H1 (cell line): ENCODE data around the gene TSPAN9.

ENCODE experiments used
- ATF2 ChIP-seq: IDR thresholded peaks from 2 replicates; pipeline ENCODE4 v1.6.1; 2012; ENCODE audit warnings: low read length, inconsistent platforms
- CEBPB ChIP-seq: IDR thresholded peaks from 2 replicates; pipeline ENCODE4 v1.6.1; 2012; ENCODE audit warnings: low read depth, low read length
- CTCF ChIP-seq, 3 experiments: IDR thresholded peaks; 1 replicate in 2 of 3; 2 replicates in 1 of 3; pipeline versions ENCODE4 v1.5.1 to v1.6.1; 2011; ENCODE audit warnings: low read length in 3 of 3, mild to moderate bottlenecking in 3 of 3, inconsistent platforms in 2 of 3, low read depth in 1 of 3, moderate library complexity in 1 of 3; ENCODE audit not compliant: insufficient read depth in 1 of 3; ENCODE audit errors: control extremely low read depth in 1 of 3
- EP300 ChIP-seq, 2 experiments: IDR thresholded peaks; 1 replicate in 1 of 2; 2 replicates in 1 of 2; pipeline ENCODE4 v1.6.1; 2011 to 2012; ENCODE audit warnings: low read depth in 2 of 2, low read length in 2 of 2, mild to moderate bottlenecking in 2 of 2, borderline replicate concordance in 1 of 2, inconsistent platforms in 1 of 2, moderate library complexity in 1 of 2
- EZH2 ChIP-seq: fragments of 200-600 bp; sonication (generic); IDR thresholded peaks from 2 replicates; pipeline ENCODE4 v1.7.1; 2012; ENCODE audit warnings: low read depth, mild to moderate bottlenecking, moderate library complexity, low read length, inconsistent platforms; ENCODE audit not compliant: severe bottlenecking
- GABPA ChIP-seq: IDR thresholded peaks from 2 replicates; pipeline ENCODE4 v1.6.1; 2011; ENCODE audit warnings: mild to moderate bottlenecking, low read length, moderate library complexity, borderline replicate concordance; ENCODE audit not compliant: insufficient read depth
- JUN ChIP-seq: IDR thresholded peaks from 2 replicates; pipeline ENCODE4 v1.6.1; 2011; ENCODE audit warnings: low read depth, mild to moderate bottlenecking, improper control_type of control experiment, low read length
- POLR2AphosphoS5 ChIP-seq: IDR thresholded peaks from 2 replicates; pipeline ENCODE4 v1.6.1; 2011; ENCODE audit warnings: low read depth, low read length
- RBBP5 ChIP-seq: IDR thresholded peaks from 2 replicates; pipeline ENCODE4 v1.7.1; 2012; ENCODE audit warnings: low read depth, mild to moderate bottlenecking, inconsistent platforms, low read length, moderate library complexity, borderline replicate concordance
- RXRA ChIP-seq: IDR thresholded peaks from 2 replicates; pipeline ENCODE4 v1.6.1; 2011; ENCODE audit warnings: low read depth, mild to moderate bottlenecking, low read length, moderate library complexity; ENCODE audit not compliant: insufficient read depth
- SIX5 ChIP-seq: IDR thresholded peaks from 2 replicates; pipeline ENCODE4 v1.6.1; 2011; ENCODE audit warnings: mild to moderate bottlenecking, low read depth, low read length
- SP1 ChIP-seq: IDR thresholded peaks from 2 replicates; pipeline ENCODE4 v1.6.1; 2011; ENCODE audit warnings: low read depth, low read length
- TAF1 ChIP-seq: IDR thresholded peaks from 2 replicates; pipeline ENCODE4 v1.6.1; 2011; ENCODE audit warnings: mild to moderate bottlenecking, low read depth, low read length

- no peak for TF ChIP-seq GABPA
- no peak for TF ChIP-seq CTCF (IDR thresholded peaks at IDR 0.05; ENCODE audit: control extremely low read depth in 1 of 3, insufficient read depth in 1 of 3, low read depth in 1 of 3, low read length in 3 of 3)
- no peak for TF ChIP-seq POLR2AphosphoS5
- no peak for TF ChIP-seq EP300 (IDR thresholded peaks at IDR 0.05; ENCODE audit: borderline replicate concordance in 1 of 2, low read depth in 2 of 2, low read length in 2 of 2)
- no peak for TF ChIP-seq JUN
- no peak for TF ChIP-seq RXRA
- TF ChIP-seq ATF2: no peak
- TF ChIP-seq CEBPB: no peak
- no peak for TF ChIP-seq EZH2
- no peak for TF ChIP-seq SP1
- no peak for TF ChIP-seq SIX5
- TF ChIP-seq RBBP5: no peak
- no peak for TF ChIP-seq TAF1
These were observed 208.4 kb downstream of the TSPAN9 start for GRCh38 chr12:3285570-3285969.
